ENCODE data around the gene RERE. TPM values are rescaled to one million over a fixed set of nuclear protein-coding genes. Genes with fewer than 3 reads are reported as not detected.

RERE gene
- total RNA-seq, 4 donors from 2014 or later: 51.2 to 1,226 (median 253) TPM

DNA sequence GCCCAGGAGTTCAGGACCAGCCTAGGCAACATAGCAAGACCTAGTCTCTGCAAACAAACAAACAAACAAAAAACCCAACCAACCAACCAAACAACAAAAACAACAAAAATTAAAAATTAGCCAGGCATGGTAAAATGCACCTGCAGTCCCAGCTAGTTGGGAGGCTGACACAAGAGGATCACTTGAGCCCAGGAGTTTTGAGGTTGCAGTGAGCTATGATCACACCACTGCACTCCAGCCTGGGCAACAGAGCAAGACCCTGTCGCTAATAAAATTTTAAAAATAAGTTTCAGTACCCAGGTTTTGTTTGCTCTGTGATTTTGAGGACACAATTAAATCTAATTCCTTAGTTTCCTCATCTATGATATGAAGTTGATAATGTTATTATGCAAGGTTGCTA, 298.3 kb downstream of the RERE start:
- H3K36me3 ChIP-seq: no peaks in the 10 kb centered on the region
- H3K27ac ChIP-seq: peak overlapping the region; percentile 22 to 56
- H3K27me3 ChIP-seq: no peaks in the 10 kb centered on the region
- TF ChIP-seq CTCF (IDR thresholded peaks at IDR 0.05) (no peak), POLR2A (IDR thresholded peaks at IDR 0.05) (no peak)
- H3K9me3 ChIP-seq: no peaks in the 10 kb centered on the region
- peaks cover 5 to 7% of the 10 kb centered on the region in 2 donors for H3K4me1 ChIP-seq
- intact Hi-C loops (cut with DNase I; ENCODE audit: low total_unique reads): no loop called here
- no peak overlapping the region for H3K4me3 ChIP-seq
- DNase-seq: no peak

DNA sequence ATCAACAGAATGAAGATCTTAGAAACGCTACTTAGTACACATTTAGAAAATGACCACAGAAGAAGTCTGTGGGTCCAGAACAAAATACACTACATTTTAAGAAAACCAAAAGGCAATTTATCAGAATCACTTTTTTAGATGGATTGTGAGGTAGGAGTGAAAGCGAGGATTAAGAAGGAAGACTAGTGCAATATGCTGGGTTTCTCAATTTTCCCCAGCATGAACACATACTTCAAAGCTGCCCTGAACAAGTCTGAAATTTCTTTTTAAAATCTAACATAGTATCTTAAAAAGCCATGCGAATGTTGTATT, 299.0 kb downstream of the RERE start:
- Histone ChIP-seq H3K27me3 (no peaks in the 10 kb centered on the region), H3K4me1 (peaks cover 5 to 6% of the 10 kb centered on the region in 2 donors), H3K36me3 (no peaks in the 10 kb centered on the region), H3K27ac (peak overlapping the region; percentile 22 to 56), H3K9me3 (no peaks in the 10 kb centered on the region), H3K4me3 (no peak overlapping the region)
- intact Hi-C loops (cut with DNase I; ENCODE audit: low total_unique reads): no loop called here
- TF ChIP-seq POLR2A (IDR thresholded peaks at IDR 0.05) (no peak), CTCF (IDR thresholded peaks at IDR 0.05) (no peak)
- DNase-seq: no peak

GRCh38 chr1:8517661-8518489, 299.6 kb downstream of the RERE start:
- TF ChIP-seq CTCF (IDR thresholded peaks at IDR 0.05): no peak
- no peak for TF ChIP-seq POLR2A (IDR thresholded peaks at IDR 0.05)
- Histone ChIP-seq H3K4me3 (no peak overlapping the region), H3K9me3 (no peaks in the 10 kb centered on the region), H3K27me3 (no peaks in the 10 kb centered on the region), H3K4me1 (peaks cover 5 to 6% of the 10 kb centered on the region in 2 donors), H3K36me3 (no peaks in the 10 kb centered on the region), H3K27ac (peak overlapping the region; percentile 56 to 64)
- DNase-seq: no peak
- intact Hi-C loops (cut with DNase I; ENCODE audit: low total_unique reads): no loop called here

DNA sequence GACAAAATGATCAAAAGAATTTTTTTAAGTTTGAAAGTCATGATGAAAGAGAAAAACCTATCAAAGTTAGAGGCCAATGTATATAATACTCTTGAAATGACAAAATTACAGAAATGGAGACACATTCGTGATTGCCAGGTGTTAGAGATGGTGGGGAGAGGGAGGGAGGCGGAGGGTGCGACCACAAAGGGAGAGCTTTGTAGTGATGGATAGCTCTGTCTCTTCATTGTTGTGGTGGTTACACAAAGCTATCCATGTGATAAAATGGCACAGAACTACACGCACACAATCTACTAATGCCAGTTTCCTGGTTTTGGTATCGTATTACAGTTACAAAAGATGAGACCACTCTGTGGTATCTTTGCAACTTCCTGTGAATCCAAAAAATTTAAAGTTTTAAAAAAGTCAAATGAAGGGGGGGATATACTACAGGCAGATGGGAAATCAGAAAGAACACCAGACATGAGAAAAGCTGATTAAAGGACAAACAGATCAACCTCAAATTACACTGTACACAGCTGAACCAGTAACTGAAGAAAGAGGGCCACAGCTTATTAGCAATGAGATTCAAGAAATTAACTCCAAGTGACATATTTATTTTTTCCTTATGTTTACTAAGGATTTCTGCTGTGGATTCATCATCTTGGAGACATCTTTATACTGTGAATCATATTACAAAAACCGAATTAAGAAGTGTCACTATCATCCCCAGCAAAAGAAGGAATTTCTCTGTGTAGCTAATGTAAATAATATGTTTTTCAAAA, 300.5 kb downstream of the RERE start:
- TF ChIP-seq CTCF (IDR thresholded peaks at IDR 0.05) (no peak), POLR2A (IDR thresholded peaks at IDR 0.05) (no peak)
- peak overlapping the region; percentile 56 to 64 for H3K27ac ChIP-seq
- intact Hi-C loops (cut with DNase I; ENCODE audit: low total_unique reads): no loop called here

DNA sequence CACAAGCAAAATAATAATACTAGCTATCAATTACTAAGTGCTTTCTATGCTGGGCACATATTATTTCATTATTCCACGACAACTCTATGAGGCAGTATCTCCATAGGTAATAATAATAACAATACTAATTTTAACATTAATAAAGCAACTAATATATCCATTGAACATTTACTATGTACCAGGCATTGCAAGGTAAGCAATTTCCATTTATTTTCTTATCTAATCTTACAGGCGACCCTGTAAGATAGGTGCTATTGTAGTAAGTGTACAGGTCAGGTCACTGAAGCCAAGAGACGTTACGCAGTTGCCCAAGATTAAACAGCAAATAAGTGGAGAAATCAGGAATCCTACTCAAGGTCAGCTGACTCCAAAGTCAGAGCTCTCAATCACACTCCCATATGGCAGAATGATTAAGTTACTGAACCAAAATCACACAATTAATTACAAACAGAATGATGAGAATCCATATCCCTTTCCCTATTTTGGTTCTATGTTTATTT, 301.1 kb downstream of the RERE start:
- intact Hi-C loops (cut with DNase I; ENCODE audit: low total_unique reads): no loop called here
- DNase-seq: no peak
- H3K4me1 ChIP-seq: peaks cover 5 to 10% of the 10 kb centered on the region in 2 donors
- no peak overlapping the region for H3K4me3 ChIP-seq
- peak overlapping the region; percentile 56 to 64 for H3K27ac ChIP-seq
- TF ChIP-seq CTCF (IDR thresholded peaks at IDR 0.05): no peak
- no peak for TF ChIP-seq POLR2A (IDR thresholded peaks at IDR 0.05)
- H3K27me3 ChIP-seq: no peaks in the 10 kb centered on the region
- H3K9me3 ChIP-seq: no peaks in the 10 kb centered on the region
- no peaks in the 10 kb centered on the region for H3K36me3 ChIP-seq

More for the DNA sequence above, 300.5 kb downstream of the RERE start:
- Histone ChIP-seq H3K4me3 (no peak overlapping the region), H3K36me3 (no peaks in the 10 kb centered on the region), H3K27me3 (no peaks in the 10 kb centered on the region), H3K4me1 (peaks cover 5 to 6% of the 10 kb centered on the region in 2 donors), H3K9me3 (no peaks in the 10 kb centered on the region)
- DNase-seq: no peak

All from uterus (tissue), 4 donors.